Dedifferentiated amniotic fluid mesenchymal stem cell (primary cell): Measurements from ENCODE around the gene PLPP4.

Experiments
- DNase-seq: peaks from one replicate; pipeline ENCODE4 v3.0.0-alpha.2; 2016; ENCODE audit errors: extremely low spot score

Gene PLPP4

GRCh38 chr10:120575411-120575810 is 118.4 kb downstream of the PLPP4 start:
- no peak for DNase-seq

- DNase-seq = no peak
Measured at GRCh38 chr10:120578134-120578533, 121.1 kb downstream of the PLPP4 start.

- DNase-seq = no peak
Measured at GRCh38 chr10:120578890-120579289, 121.9 kb downstream of the PLPP4 start.

- no peak for DNase-seq
Measured at GRCh38 chr10:120580918-120581895, 124.2 kb downstream of the PLPP4 start.

DNA sequence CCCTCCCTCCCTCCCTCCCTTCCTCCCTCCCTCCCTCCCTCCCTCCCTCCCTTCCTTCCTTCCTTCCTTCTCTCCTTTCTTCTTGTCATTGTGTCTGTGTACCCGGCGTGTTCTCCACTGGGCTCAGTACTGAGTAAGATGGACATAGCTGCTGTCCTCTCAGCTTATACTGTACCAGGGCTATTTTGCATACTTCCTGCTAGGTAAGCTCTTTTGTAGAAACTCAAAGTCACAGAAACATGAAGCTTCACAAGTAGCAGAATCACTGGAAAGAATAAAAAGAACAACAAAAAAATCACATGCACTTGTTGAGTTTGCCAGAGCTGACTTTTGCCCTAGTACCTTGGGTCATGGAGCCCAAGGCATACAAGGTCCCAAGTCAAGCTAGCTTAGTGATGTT is 125.7 kb downstream of the PLPP4 start:
- DNase-seq = no peak

DNA sequence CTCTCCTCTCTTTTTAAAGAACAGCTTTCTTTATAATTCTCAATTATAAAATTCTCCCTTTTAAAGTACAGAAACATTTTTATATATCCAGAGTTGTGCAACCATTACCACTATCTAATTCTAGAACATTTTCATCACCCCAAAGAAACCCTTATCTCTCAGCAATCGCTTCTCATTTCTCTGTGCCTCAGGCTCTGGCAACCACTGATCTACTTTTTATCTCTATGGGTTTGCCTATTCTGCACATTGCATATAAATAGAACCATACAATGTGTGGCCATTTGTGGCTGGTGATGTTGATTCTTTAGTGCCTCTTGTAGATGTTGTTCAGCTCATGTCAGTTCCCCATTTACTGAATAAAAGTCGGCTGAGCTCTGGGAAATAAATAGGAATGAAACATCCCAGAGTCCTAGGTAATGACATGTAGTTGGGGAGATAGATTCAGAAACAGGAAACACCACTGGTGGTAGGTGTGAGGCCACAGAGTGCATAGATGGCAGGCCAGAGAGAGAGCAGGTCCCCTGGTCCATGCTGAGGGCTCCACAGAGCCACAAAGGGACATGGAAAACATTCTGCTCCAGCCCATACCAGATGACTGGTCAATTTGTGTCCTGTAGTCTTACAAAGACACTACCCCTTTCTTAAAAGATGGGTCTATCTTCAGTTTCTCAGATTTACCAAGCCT is 126.5 kb downstream of the PLPP4 start:
- no peak for DNase-seq

GRCh38 chr10:120584786-120585185 is 127.8 kb downstream of the PLPP4 start:
- no peak for DNase-seq

DNA sequence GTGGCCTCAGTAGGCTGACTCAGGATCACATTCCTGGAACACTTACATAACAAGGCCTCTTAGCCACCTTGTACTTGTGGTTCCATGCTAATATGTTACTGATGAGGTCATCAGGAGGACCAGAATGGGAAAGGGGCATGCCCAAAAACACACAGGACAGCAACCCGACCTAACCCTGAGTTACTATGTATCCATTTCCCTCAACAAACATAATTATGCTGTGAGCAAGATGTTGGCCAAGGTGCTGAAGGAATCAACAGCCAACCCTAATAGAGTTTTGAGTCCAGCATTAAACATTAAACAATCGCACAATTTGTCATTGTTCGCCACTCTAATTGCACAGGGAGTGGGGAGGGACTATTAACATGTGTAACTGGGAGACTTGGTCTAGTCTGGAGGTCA is 129.4 kb downstream of the PLPP4 start:
- no peak for DNase-seq

DNA sequence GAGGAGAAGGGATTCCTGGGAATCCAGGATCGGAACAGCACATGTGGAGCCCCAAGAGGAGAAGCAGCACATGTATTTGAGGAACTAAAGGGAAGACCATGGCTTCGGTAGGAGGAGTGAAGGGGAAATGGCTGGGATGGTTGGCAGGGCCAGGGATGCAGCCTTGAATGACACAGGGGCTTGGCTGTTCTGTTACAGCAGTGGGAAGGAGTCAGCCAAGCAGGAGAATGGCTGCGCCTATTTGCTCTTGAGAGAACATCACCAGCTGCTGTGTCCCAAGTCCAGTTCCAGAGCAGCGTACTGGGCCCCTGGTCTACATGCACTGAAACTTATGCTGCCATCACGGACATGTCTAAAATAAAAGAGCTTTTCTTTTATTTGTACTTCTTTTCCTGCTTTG is 130.0 kb downstream of the PLPP4 start:
- no peak for DNase-seq

DNA sequence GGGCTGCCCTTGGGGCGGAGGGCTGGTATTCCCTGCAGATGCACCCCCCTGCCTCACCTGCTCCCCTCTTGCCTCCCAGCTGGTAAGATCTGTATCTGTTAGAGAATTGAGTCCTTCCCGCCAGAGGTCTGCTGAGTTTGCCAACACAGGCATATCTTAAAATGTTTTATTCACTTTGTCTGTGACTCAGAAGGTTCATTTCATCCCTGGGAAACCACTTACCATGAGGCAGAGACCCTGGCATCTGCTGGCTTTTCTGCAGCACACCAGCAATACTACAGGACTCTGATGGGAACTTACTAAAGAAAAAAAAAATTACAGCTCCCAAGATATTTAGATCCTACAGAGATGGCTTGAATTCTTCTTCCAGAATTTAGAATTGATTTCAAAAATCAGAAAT is 131.3 kb downstream of the PLPP4 start:
- no peak for DNase-seq

DNA sequence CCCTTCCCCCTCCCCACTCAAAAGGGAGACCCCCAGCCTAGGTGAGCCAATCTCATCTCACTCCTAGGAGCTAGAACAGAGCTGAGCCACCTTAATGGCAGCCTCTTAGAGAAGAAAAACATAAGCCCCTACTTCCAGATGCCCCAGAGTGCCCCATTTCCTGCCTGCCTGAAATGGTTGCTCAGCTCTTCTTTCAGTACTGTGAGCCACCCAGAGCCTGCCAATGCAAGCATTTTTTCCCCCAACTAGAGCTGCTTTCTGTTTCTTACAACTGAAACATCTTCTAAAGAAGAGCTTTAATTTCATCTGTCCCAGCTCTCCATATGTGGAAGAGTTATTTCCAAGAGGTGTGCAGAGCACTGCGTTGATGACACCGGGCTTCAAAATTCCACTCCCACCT is 136.7 kb downstream of the PLPP4 start:
- DNase-seq = no peak

DNA sequence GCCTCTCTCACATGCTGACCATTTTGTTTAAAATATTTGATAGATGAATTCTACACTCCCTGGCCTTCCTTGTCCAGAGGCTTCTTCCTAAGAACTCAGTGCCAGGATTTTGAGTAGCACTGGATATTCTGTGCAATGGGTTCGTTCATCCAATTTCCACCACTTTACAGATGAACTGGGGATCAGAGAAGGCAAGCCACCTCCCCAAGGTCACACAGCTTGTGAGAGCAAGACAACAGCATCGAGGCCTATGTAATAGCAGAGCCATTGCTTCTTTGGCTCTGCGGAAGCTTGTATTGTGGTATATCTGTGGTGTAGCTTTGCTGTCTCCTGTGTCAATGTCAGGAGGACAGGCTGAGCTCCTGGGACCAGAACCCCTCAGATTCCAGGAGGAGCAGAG is 140.9 kb downstream of the PLPP4 start:
- no peak for DNase-seq

- DNase-seq = no peak
Measured at GRCh38 chr10:120598386-120598785, 141.4 kb downstream of the PLPP4 start.

DNA sequence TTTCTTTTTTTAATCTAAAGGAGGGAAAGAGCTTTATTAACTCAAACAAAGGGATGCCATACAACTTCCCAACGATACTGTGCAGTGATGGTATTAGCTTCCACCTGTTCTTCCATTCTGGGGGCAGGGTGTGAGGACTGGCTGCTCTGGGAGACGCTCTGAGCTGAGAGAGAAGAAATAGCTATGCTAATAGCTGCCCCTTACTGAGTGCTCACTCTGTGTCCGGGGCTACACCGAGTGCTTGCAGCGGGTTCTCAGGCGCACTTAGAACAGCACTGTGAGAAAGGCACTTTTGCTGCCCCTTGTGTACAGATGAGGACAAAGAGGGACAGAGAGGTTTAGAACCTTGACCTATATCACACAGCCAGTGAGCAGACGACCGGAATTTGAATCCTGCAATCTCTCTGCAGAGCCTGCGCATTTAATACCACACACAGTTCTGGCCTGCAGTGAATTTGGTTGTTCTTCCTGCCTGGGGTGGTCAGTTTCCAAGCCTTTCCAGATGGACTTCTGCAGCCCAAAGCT is 142.2 kb downstream of the PLPP4 start:
- no peak for DNase-seq

- no peak for DNase-seq
Measured at GRCh38 chr10:120600871-120601649, 144.0 kb downstream of the PLPP4 start.

- DNase-seq = no peak
Measured at GRCh38 chr10:120601999-120602398, 145.0 kb downstream of the PLPP4 start.

- no peak for DNase-seq
Measured at GRCh38 chr10:120605410-120605809, 148.4 kb downstream of the PLPP4 start.

DNA sequence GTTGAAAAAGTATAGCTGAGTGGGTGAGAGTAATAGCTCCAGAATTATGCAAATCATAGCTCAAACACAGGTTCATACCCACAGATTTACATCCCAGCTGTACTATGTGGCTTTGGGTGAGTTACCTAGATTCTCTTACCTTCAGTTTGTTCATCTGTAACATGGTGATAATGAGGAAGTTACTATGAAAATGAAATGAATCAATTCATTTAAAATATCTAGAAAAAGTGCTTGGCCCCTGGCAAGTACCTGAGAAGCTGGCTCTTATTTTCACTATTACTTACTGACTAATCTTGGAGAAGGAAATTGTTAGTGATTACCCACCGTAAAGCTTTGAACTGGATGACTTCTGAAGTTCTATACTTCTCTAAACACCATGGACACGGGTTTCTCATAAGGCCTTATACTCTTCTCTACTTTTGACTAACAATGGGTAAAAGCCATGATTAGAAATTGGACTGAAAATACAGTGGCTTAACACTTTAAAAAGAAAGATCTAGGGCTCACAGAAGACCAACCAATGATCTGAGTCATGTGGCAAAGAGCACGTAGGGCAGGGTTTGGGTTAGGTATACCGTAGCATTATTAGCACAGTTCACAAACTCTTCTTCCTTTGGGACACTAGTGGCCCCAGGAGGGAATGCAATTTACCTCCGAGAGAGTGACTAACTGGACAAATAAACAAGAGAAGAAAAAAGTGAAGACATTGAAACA is 149.2 kb downstream of the PLPP4 start:
- DNase-seq = no peak

GRCh38 chr10:120607016-120607709 is 150.1 kb downstream of the PLPP4 start:
- DNase-seq = no peak
